NCI-H2196 (cell line): ENCODE data around the gene PLA2G4B.
A peak's percentile ranks its signal among the peaks of the same experiment; 100 is the strongest.

Source experiments
- DNase-seq: peaks from one replicate; lab custom pipeline; 2025; ENCODE audit not compliant: unreplicated experiment; lab: John Stamatoyannopoulos, UW

Gene PLA2G4B

GRCh38 chr15:41806291-41807181 lies 32.1 kb upstream of the PLA2G4B start:
- peak; percentile 25 for DNase-seq

GRCh38 chr15:41809121-41809520 lies 29.5 kb upstream of the PLA2G4B start:
- no peak for DNase-seq

DNA sequence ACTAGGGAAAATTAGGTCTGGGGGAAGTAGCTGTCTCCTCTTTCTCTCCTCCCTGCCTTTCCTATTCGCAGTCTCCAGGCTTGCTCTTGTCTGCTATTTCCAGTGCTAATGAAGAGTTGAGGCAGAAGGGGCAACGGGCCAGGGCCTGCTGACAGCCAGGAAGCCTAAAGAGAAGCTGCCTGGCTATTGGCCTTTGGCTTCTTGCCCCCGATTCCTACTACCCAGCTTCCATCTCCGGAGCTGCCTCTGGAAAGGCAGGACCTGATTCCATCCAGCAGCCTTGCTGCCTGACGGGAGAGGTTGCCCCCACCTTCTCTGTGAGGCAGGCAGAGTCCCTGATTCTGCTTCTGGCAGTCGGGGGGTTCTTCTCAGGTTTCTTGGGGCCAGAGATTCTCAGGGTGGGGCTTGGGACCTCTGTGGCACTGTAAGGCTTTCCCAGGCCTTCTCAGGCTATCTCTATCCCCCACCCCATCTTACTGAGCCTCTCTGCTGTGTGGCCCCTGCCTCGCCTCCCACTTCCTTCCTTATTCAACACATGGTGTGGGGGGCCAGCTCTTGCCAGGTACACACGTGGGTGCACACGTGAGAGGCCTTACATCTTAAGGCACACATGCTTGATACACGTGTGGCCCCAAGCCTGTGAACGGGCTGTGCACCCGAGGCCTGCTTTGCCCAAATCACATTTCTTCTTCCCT lies 29.0 kb upstream of the PLA2G4B start:
- no peak for DNase-seq

DNA sequence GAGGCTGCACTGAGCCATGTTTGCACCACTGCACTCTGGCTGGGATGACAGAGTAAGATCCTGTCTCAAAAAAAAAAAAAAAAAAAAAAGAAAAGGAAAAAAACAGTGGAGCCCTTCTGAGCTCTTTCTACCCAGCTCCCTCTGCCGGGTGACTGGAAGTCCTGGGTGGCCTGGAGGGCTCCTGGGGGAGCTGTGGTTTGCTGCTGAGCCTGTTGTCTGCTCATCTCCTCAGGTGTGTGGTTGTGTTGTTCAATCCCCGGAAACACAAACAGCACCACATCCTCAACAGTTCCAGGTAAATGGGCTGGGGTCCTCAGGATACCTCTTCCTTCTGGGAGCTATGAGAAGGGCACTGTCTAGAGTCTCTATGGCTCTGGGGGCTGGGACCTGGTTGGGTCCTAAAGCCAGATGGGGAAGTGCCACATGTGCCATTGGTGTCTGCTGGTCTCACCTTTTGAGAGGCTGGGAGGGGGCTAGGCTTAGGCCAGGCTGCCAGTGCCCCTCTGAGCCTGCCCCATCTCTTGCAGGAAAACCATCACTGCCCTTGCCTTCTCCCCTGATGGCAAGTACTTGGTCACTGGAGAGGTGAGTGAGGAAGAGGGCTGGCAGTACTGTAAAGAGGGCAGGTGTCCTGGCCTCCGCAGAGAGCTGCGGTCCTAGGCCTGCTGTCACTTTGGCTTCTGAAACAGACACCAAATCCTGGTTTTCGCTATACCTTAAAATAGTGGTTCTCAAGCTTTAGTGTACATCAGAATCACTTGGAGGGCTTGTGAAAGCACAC lies 27.8 kb upstream of the PLA2G4B start:
- no peak for DNase-seq

DNA sequence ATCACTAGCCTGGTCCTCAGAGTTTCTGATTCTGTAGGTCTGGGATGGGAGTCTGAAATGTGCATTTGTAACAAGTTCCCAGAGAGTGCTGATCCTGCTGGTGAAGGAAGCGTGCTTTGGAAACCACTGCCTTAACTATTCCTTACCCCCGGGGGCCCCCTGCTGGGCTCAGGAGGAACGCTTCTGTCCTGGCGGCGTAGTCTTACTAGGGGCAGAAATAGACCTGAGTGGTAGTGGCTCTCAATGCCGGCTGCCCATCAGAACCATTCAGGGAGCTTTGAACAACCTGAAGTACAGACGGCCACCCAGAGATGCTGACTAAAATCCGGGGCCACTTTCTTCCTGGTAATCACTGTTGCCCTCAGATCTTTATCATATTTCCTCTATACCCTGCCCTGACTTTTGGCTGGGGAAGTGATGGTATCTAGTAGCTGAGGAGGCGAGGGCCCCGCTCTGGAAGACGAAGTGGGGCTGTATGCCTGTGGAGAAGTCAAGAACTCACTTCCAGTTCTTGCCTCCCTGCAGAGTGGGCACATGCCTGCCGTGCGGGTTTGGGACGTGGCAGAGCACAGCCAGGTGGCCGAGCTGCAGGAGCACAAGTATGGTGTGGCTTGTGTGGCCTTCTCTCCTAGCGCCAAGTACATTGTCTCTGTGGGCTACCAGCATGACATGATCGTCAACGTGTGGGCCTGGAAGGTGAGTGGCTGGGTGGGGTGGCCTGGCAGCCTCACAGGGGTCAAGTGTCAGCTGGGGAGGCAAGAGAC lies 27.0 kb upstream of the PLA2G4B start:
- DNase-seq: peak; percentile 39

DNA sequence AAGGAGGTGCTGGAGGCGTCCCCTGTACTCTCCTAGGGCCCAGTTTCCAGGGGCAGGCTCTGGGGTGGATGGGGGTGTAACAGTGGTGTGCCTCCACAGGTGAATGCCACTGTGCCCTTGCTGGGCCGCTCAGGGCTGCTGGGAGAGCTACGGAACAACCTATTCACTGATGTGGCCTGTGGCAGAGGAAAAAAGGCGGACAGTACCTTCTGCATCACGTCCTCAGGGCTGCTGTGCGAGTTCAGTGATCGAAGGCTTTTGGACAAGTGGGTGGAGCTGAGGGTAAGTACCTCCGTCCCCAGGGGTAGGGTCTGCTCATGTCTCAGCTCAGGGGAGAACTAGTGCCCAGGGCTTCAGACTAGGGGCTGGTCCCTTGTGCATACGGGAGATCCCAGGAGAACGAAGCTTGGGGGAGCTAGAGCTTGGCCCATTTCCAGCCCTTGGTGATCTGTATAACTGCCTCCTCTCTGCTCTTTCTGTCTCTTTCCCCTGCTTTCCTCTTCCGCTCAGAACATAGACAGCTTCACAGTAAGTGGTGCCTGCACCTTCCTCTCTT lies 25.7 kb upstream of the PLA2G4B start:
- DNase-seq: no peak

GRCh38 chr15:41813426-41813825 lies 25.2 kb upstream of the PLA2G4B start:
- no peak for DNase-seq

GRCh38 chr15:41814534-41814933 lies 24.1 kb upstream of the PLA2G4B start:
- no peak for DNase-seq

- DNase-seq: no peak
These were observed 21.9 kb upstream of the PLA2G4B start for GRCh38 chr15:41816788-41817187.

- no peak for DNase-seq
These were observed 21.3 kb upstream of the PLA2G4B start for GRCh38 chr15:41817327-41817726.

DNA sequence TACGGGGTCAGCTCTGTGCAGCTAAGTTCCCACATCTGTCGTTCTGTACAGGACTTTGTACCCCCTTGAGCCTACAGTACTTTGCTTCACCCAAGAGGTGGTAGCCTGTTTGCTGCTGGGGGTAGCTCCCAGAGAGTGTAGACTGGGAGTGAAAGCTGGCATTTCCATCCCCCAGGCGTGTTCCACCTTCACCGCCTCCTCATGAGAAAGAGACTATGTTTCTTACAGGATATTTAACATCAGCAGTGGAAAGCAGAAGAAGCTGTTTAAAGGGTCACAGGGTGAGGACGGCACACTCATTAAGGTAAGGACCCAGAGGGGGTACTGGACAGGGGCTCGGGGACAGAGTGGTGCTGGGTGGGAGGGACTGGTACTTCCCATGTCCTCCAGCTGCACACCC lies 20.9 kb upstream of the PLA2G4B start:
- DNase-seq: no peak

DNA sequence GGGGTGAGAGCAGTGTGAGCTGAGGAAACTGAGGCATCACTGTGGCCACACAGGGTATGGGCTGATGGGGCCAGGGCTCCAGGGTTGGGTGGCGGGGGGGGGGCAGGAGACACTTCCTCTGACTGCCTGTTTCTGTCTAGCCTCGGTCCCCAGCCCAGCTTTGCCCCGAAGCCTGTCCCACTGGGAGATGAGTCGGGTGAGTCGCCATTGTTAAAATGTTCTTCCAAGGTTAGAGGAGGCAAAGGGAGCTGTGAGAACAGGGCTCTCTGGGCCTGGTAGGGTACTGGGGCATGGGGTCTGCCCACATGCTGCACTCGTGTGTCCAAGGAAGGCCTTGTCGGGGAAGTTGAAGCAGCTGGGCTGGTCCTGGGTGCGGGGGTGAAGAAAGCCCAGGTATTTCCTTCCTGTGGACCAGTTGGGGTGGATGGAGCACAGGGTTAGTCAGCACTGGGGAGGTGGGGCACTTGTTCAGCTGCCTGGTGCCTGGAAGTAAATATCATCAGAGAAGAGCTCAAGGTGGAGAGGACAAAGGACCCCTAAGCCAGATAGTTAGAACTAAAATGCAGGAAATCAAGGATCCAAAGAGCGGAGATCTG lies 19.1 kb upstream of the PLA2G4B start:
- DNase-seq: no peak

DNA sequence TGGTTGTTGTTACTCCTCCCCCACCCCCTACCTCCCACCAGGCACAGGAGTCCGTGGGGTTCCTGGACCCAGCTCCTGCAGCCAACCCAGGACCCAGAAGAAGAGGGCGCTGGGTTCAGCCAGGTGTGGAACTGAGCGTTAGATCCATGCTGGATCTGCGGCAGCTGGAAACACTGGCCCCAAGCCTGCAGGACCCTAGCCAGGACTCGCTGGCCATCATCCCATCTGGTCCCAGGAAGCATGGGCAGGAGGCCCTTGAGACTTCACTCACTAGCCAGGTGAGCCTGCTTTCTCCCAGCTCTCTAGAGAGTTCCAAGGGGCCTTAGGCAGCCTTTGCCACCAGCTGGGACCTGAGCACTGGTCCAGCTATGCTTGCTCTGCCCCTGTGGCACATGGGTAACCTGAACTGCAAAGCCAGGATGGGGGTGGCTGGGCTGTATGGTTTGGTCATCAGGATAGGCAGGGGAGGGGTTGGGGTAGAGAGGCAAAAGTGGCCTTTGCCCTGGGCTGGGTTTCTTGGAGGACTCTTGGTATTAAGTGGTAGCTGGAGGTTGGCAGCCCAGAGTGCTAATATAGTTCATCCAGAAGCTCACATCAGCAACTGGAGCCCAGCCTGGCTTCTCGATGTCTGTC lies 17.7 kb upstream of the PLA2G4B start:
- DNase-seq: peak; percentile 41

DNA sequence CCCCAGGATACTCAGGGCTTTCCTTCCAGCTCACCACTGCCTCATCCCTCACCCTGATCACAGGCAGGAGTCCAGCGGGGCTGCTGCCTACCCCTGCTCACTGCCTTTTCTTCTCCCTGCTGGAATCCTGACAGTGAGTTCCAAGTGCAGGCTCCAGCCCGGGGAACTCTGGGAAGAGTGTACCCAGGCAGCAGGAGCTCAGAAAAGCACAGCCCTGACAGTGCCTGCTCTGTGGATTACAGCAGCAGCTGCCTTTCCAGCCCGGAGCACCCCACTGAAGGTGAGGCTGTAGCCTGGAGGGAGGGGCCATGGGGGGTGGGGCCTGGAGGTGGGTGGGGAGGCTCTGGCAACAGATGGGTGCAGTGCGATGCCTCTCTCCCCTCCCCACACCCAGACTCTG lies 16.8 kb upstream of the PLA2G4B start:
- DNase-seq: no peak

DNA sequence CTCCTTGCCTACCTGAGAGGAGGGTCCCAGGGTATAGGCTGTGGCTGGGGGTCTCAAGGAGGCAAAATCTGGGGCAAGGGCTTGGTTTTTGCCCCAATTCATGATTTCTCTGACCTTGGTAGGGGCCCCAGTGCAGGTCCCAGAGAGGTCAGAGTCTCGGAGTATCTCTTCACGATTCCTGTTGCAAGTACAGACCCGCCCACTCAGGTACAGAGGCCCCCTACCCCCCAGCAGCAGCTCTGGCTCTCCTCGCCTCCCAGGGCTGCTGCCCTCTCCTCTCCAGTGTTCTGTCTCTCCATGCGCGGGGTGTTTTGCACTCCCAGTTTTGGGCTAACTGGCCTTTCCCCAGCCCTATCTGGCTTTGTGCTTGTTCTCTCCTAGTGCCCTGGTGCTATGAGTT lies 16.2 kb upstream of the PLA2G4B start:
- DNase-seq: no peak

GRCh38 chr15:41822957-41823356 lies 15.7 kb upstream of the PLA2G4B start:
- DNase-seq: no peak

DNA sequence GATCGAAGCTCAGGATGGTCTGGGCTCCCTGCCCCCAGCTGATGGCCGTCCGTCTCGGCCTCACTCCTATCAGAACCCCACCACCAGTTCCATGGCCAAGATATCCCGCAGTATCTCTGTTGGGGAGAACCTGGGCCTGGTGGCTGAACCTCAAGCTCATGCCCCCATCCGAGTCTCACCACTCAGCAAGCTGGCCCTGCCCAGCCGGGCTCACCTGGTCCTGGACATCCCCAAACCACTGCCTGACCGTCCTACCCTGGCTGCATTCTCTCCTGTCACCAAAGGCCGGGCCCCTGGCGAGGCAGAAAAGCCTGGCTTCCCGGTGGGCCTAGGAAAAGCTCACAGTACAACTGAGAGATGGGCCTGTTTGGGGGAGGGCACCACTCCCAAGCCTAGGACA lies 15.1 kb upstream of the PLA2G4B start:
- DNase-seq: no peak

GRCh38 chr15:41824062-41824745 lies 14.4 kb upstream of the PLA2G4B start:
- DNase-seq: no peak

GRCh38 chr15:41825145-41825544 lies 13.5 kb upstream of the PLA2G4B start:
- no peak for DNase-seq
